Measurements from ENCODE around the gene LMOD3. TPM values are rescaled to one million over a fixed set of nuclear protein-coding genes. Genes with fewer than 3 reads are reported as not detected.

Gene LMOD3
- total RNA-seq, 2 experiments from 2014 or later = not detected

- Mint-ChIP-seq H3K9me3 (peaks cover 5% of the 10 kb centered on the region), H3K36me3 (ENCODE audit: low read depth) (peaks cover 65% of the 10 kb centered on the region), H3K27me3 (no peaks in the 10 kb centered on the region), H3K27ac (peak overlapping the region; percentile 85), H3K4me3 (peak overlapping the region; percentile 31), H3K4me1 (peaks cover 56% of the 10 kb centered on the region)
- peak; percentile 41 for DNase-seq
- ChIA-PET CTCF (interaction anchor here (0.8 to 4.9 kb wide), 4 partner anchors 13 to 55 kb away, joined by 3 to 28 read pairs (median 4); partner anchors contain the start of gene TMF1), POLR2A (no interaction called here)
Observed at GRCh38 chr3:69065318-69065964, 57.0 kb downstream of the LMOD3 start.

GRCh38 chr3:69063636-69064035 lies 58.8 kb downstream of the LMOD3 start:
- POLR2A ChIA-PET = interaction anchor here (0.6 to 0.9 kb wide), 3 partner anchors 11 to 1536 kb away, joined by 3 to 7 read pairs (median 3); no protein-coding TSS in a partner anchor
- Mint-ChIP-seq H3K4me3 (peak overlapping the region; percentile 8), H3K27ac (peak overlapping the region; percentile 87), H3K9me3 (peaks cover 5% of the 10 kb centered on the region), H3K36me3 (ENCODE audit: low read depth) (peaks cover 77% of the 10 kb centered on the region), H3K27me3 (no peaks in the 10 kb centered on the region), H3K4me1 (peaks cover 73% of the 10 kb centered on the region)
- CTCF ChIA-PET = interaction anchor here (0.9 to 4.9 kb wide), 3 partner anchors 11 to 51 kb away, joined by 4 to 28 read pairs (median 4); partner anchors contain the start of genes EOGT and TMF1
- no peak for DNase-seq

DNA sequence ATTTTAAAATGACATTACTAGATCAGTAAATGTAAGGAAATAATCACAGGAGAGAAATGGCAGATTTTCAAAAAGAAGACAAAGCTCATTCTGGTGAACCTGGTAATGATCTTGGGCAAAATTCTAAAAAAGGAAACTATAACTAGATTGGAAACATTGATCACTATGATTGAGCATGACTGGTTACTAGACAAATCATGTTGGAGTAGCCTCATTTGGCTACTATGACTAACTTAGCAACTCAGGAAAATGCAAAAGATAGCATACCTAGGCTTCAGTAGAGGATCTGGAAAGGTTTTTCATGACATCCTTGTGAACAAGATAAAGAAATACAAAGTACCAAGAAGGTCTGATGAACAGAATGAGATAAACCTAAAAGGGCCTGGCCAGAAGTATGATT lies 62.7 kb downstream of the LMOD3 start:
- Mint-ChIP-seq H3K4me3 (no peak overlapping the region), H3K27ac (peak overlapping the region; percentile 91), H3K27me3 (no peaks in the 10 kb centered on the region), H3K4me1 (peaks cover 67% of the 10 kb centered on the region), H3K9me3 (peaks cover 5% of the 10 kb centered on the region), H3K36me3 (ENCODE audit: low read depth) (peaks cover 75% of the 10 kb centered on the region)
- no peak for DNase-seq
- POLR2A ChIA-PET = no interaction called here
- CTCF ChIA-PET = interaction anchor here (0.6 to 3.5 kb wide), 6 partner anchors 8 to 27 kb away, joined by 3 to 14 read pairs (median 4); partner anchors contain the start of gene TMF1

DNA sequence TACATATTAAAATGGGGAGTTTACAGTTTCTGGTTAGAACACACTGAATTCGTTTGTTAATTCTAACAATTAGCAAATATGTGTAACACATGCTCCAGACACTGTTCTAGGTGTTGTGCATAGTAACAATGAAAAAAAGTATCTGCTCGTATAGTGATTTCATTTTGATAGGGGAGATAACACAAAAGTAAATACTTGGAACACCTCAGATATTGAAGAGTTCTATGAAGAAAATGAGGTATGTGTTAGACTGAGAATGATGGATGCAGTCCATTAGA lies 63.5 kb downstream of the LMOD3 start:
- CTCF ChIA-PET = interaction anchor here (1.1 to 3.5 kb wide), 4 partner anchors 11 to 45 kb away, joined by 3 to 14 read pairs (median 4); partner anchors contain the start of gene EOGT
- Mint-ChIP-seq H3K27me3 (no peaks in the 10 kb centered on the region), H3K4me1 (peaks cover 59% of the 10 kb centered on the region), H3K4me3 (no peak overlapping the region), H3K36me3 (ENCODE audit: low read depth) (peaks cover 71% of the 10 kb centered on the region), H3K27ac (peak overlapping the region; percentile 91), H3K9me3 (peaks cover 5% of the 10 kb centered on the region)
- no peak for DNase-seq
- POLR2A ChIA-PET = no interaction called here

DNA sequence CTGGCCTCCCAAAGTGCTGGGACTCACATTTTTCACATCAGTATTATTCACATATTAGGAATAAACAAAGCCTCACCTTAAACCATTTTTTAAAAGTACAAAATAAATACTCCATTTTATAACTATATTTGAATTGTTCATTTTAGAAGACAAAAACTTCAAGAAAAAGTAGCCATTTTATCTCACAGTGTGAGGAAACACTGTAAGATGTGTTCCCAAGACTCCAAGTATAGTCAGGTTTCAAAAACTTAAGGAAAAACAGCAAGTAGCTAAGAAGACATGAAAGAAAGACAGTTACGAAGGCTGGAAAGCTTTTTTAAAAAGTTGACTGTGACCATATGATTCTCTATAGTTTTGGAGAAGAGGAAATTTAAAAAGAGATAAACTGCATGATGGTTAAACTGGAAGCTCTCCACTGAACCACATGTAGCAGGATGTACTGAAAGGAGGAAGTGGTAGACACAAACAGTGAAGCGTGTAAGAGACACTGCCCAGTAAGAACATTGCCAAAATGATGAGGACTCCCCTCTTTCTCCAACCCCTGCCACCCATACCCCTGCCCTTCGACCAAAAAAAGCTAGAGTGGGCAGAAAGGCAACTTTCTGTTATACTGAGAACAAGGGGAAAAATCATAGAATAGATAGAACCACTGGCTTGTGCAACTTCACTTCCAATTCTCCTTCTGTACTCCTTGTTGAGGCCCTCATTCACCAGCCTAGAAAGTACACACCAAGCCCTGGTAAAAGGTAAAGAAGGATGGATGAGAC lies 64.0 kb downstream of the LMOD3 start:
- Mint-ChIP-seq H3K27ac (peak overlapping the region; percentile 91), H3K9me3 (peaks cover 5% of the 10 kb centered on the region), H3K4me1 (peaks cover 55% of the 10 kb centered on the region), H3K27me3 (no peaks in the 10 kb centered on the region), H3K4me3 (no peak overlapping the region), H3K36me3 (ENCODE audit: low read depth) (peaks cover 69% of the 10 kb centered on the region)
- DNase-seq = peak; percentile 35
- ChIA-PET POLR2A (interaction anchor here (0.5 kb wide), 1 partner anchor 11 kb away, joined by 3 read pairs; no protein-coding TSS in a partner anchor), CTCF (interaction anchor here (0.6 to 3.5 kb wide), 4 partner anchors 11 to 59 kb away, joined by 3 to 14 read pairs (median 4); partner anchors contain the start of gene EOGT)

Other genes with a start within 250 kb of the LMOD3 start
- not detected for gene TAFA4, start 190.0 kb downstream of the LMOD3 start, total RNA-seq
- 10 to 100 TPM; 11.3 to 14.7 TPM for gene EOGT, start 108.9 kb downstream of the LMOD3 start, total RNA-seq
- gene TMF1, start 70.3 kb downstream of the LMOD3 start, total RNA-seq = 10 to 100 TPM; 43.0 to 43.5 TPM
- gene UBA3, start 42.2 kb downstream of the LMOD3 start, total RNA-seq = 10 to 100 TPM; 81.1 to 88.9 TPM
- gene ARL6IP5, start 37.7 kb downstream of the LMOD3 start, total RNA-seq = 100 to 1,000 TPM; 154 to 156 TPM

All from activated CD4-positive, alpha-beta T cell treated with anti-CD3 and anti-CD28 coated beads, Interleukin-2, amount 10 ng/mL, durations not matched to agents 7 days and 5 days (primary cell).